GM23338 (cell line): ENCODE data around the gene PACRGL. TPM values are rescaled to one million over a fixed set of nuclear protein-coding genes. Genes with fewer than 3 reads are reported as not detected.
"Not testable (repeated sequence)": the region's sequence is repeated elsewhere in the genome, so short reads cannot be mapped to it uniquely, and the experiment has no call there.

Source experiments
- ATAC-seq: fragments of 200-7000 bp; cut with Tn5 transposase; 3 replicates; pipeline ENCODE4 v1.9.1; 2020
- DNase-seq: peaks from one replicate; pipeline ENCODE4 v3.0.0-alpha.2; 2015; ENCODE audit warnings: low spot score
- H2AFZ ChIP-seq: fragments of 200-600 bp; sonication (generic); 2 replicates; pipeline ENCODE4 v1.8.0; 2016; ENCODE audit warnings: antibody characterized with exemption, mild to moderate bottlenecking, moderate library complexity
- H3F3A ChIP-seq: fragments of 200-600 bp; sonication (generic); replicated peaks from 2 replicates; pipeline ENCODE4 v1.8.0; 2017; ENCODE audit warnings: antibody characterized with exemption, mixed run types, low read depth
- H3K27ac ChIP-seq: fragments of 200-600 bp; sonication (generic); 2 replicates; pipeline ENCODE4 v1.6.1; 2016; ENCODE audit warnings: low read depth
- H3K27me3 ChIP-seq: fragments of 200-600 bp; sonication (generic); 2 replicates; pipeline ENCODE4 v1.8.0; 2016; ENCODE audit warnings: mild to moderate bottlenecking, mixed run types, moderate library complexity; ENCODE audit not compliant: insufficient read depth
- H3K36me3 ChIP-seq: fragments of 200-600 bp; sonication (generic); 2 replicates; pipeline ENCODE4 v1.8.0; 2016; ENCODE audit warnings: mild to moderate bottlenecking; ENCODE audit not compliant: insufficient read depth
- H3K4me1 ChIP-seq: fragments of 200-600 bp; sonication (generic); 2 replicates; pipeline ENCODE4 v1.8.0; 2016; ENCODE audit warnings: mild to moderate bottlenecking, moderate library complexity; ENCODE audit not compliant: insufficient read depth
- H3K4me2 ChIP-seq: fragments of 200-600 bp; sonication (generic); 2 replicates; pipeline ENCODE4 v1.7.1; 2017; ENCODE audit warnings: mixed run types
- H3K4me3 ChIP-seq: fragments of 200-600 bp; sonication (generic); 2 replicates; pipeline ENCODE4 v1.6.1; 2016; ENCODE audit warnings: mixed run types
- H3K79me2 ChIP-seq: fragments of 200-600 bp; sonication (generic); replicated peaks from 2 replicates; pipeline ENCODE4 v1.8.0; 2017; ENCODE audit warnings: mild to moderate bottlenecking; ENCODE audit not compliant: insufficient read depth
- H3K9me2 ChIP-seq: fragments of 200-600 bp; sonication (generic); 2 replicates; pipeline ENCODE4 v1.8.0; 2017; ENCODE audit not compliant: insufficient read depth
- H4K20me1 ChIP-seq: fragments of 200-600 bp; sonication (generic); replicated peaks from 2 replicates; pipeline ENCODE4 v1.8.0; 2017; ENCODE audit warnings: mild to moderate bottlenecking; ENCODE audit not compliant: insufficient read depth
- H3K27ac Mint-ChIP-seq: 2 replicates; pipeline ENCODE4 v1.8.0; 2020; ENCODE audit warnings: inconsistent platforms, mild to moderate bottlenecking, moderate library complexity, mixed read lengths
- H3K27me3 Mint-ChIP-seq: 3 replicates; pipeline ENCODE4 v1.8.0; 2022; ENCODE audit warnings: low read depth, mild to moderate bottlenecking, moderate library complexity, mixed read lengths, inconsistent platforms; ENCODE audit not compliant: insufficient read depth, poor library complexity
- H3K36me3 Mint-ChIP-seq: 3 replicates; pipeline ENCODE4 v1.8.0; 2021; ENCODE audit warnings: low read depth, mild to moderate bottlenecking, inconsistent platforms, moderate library complexity, mixed read lengths
- H3K4me1 Mint-ChIP-seq: 3 replicates; pipeline ENCODE4 v1.8.0; 2020; ENCODE audit warnings: mild to moderate bottlenecking, inconsistent platforms, mixed read lengths
- H3K4me3 Mint-ChIP-seq: 3 replicates; pipeline ENCODE4 v1.8.0; 2021; ENCODE audit warnings: moderate library complexity, mild to moderate bottlenecking, inconsistent platforms, mixed read lengths
- H3K9me3 Mint-ChIP-seq: 3 replicates; pipeline ENCODE4 v1.8.0; 2020; ENCODE audit warnings: moderate library complexity, mild to moderate bottlenecking, inconsistent platforms, mixed read lengths
- CREB1 ChIP-seq: fragments of 250-450 bp; sonication (Bioruptor Pico); IDR thresholded peaks from 2 replicates; pipeline ENCODE4 v1.5.0; 2020; ENCODE audit warnings: low read depth, mild to moderate bottlenecking, moderate library complexity
- CTCF ChIP-seq, 2 experiments: fragments of 200-600 bp in 1 of 2; sonication (generic) in 1 of 2; conservative IDR thresholded peaks; 2 replicates each; pipeline versions ENCODE4 v1.5.1 to v1.6.1; 2016 to 2017; ENCODE audit warnings: antibody characterized with exemption in 2 of 2, low read depth in 2 of 2, mild to moderate bottlenecking in 2 of 2, moderate library complexity in 1 of 2
- ETS1 ChIP-seq: IDR thresholded peaks from 2 replicates; pipeline ENCODE4 v1.6.1; 2016; ENCODE audit warnings: antibody characterized with exemption
- EZH2 ChIP-seq: fragments of 200-600 bp; sonication (generic); IDR thresholded peaks from one replicate; pipeline ENCODE4 v1.8.0; 2017; ENCODE audit warnings: antibody characterized with exemption, mild to moderate bottlenecking, low read depth; ENCODE audit not compliant: unreplicated experiment
- EZH2phosphoT487 ChIP-seq: fragments of 200-600 bp; sonication (generic); IDR thresholded peaks from one replicate; pipeline ENCODE4 v1.8.1; 2018; ENCODE audit warnings: antibody characterized with exemption; ENCODE audit not compliant: unreplicated experiment
- POLR2AphosphoS5 ChIP-seq: IDR thresholded peaks from 2 replicates; pipeline ENCODE4 v1.6.1; 2016; ENCODE audit warnings: antibody characterized with exemption, low read depth
- REST ChIP-seq: IDR thresholded peaks from one replicate; pipeline ENCODE4 v1.6.1; 2018; ENCODE audit warnings: antibody characterized with exemption; ENCODE audit not compliant: unreplicated experiment
- STAT1 ChIP-seq: IDR thresholded peaks from one replicate; pipeline ENCODE4 v1.6.1; 2016; ENCODE audit warnings: antibody characterized with exemption; ENCODE audit not compliant: unreplicated experiment
- ZNF331 ChIP-seq: fragments of 250-450 bp; sonication (Bioruptor Pico); IDR thresholded peaks from 2 replicates; pipeline ENCODE4 v1.5.0; 2020; ENCODE audit warnings: low read depth, mild to moderate bottlenecking, moderate library complexity
- polyA plus RNA-seq: library from polyadenylated mRNA; unstranded; fragments of >200 nt; fragmentation: Nextera tagmentation; extraction: Ambion mirVana; gene quantifications from 2 replicates; pipeline ENCODE4 v1.2.1, GENCODE V29; 2016
- total RNA-seq: library from RNA; depleted of rRNA; stranded (reverse); fragments of >200 nt; shearing (Covaris generic); gene quantifications from 2 replicates; pipeline ENCODE4 v1.2.3, GENCODE V29; 2014

PACRGL gene
- total and polyA plus RNA-seq, 2 experiments from 2014 or later = 4.8 to 15.8 TPM

GRCh38 chr4:20783134-20783533 lies 82.9 kb downstream of the PACRGL start:
- not testable (repeated sequence) for H3K4me3 Mint-ChIP-seq, H3F3A ChIP-seq, H3K27me3 Mint-ChIP-seq, H3K79me2 ChIP-seq, H3K4me1 ChIP-seq, H3K27me3 ChIP-seq, H3K4me3 ChIP-seq, H4K20me1 ChIP-seq, H3K4me2 ChIP-seq, H3K4me1 Mint-ChIP-seq, H2AFZ ChIP-seq, H3K27ac Mint-ChIP-seq, DNase-seq, H3K9me2 ChIP-seq, ATAC-seq, H3K27ac ChIP-seq, H3K36me3 ChIP-seq
- H3K36me3 Mint-ChIP-seq = peaks cover 27% of the 10 kb centered on the region
- H3K9me3 Mint-ChIP-seq = peaks cover 35% of the 10 kb centered on the region

- Mint-ChIP-seq H3K36me3 (peaks cover 5% of the 10 kb centered on the region), H3K9me3 (peaks cover 5% of the 10 kb centered on the region), H3K27me3 (peaks cover 1% of the 10 kb centered on the region), H3K4me3 (no peak overlapping the region), H3K4me1 (peaks cover 3% of the 10 kb centered on the region; the same call in 2 of the 3 replicates), H3K27ac (no peak overlapping the region; the same call in 1 of the 2 replicates)
- Histone ChIP-seq H3K36me3 (no peaks in the 10 kb centered on the region), H2AFZ (no peak overlapping the region), H3K27me3 (no peaks in the 10 kb centered on the region), H3K27ac (no peak overlapping the region), H4K20me1 (no peaks in the 10 kb centered on the region), H3K4me3 (no peak overlapping the region), H3K79me2 (no peaks in the 10 kb centered on the region), H3K9me2 (no peaks in the 10 kb centered on the region), H3K4me1 (peaks cover 3% of the 10 kb centered on the region; the same call in 1 of the 2 replicates), H3K4me2 (no peak overlapping the region), H3F3A (no peaks in the 10 kb centered on the region)
- DNase-seq (no peak), ATAC-seq (no peak)
- TF ChIP-seq REST (no peak), POLR2AphosphoS5 (no peak), ETS1 (no peak), CTCF (conservative IDR thresholded peaks at IDR 0.05; ENCODE audit: low read depth in 2 of 2) (no peak), EZH2phosphoT487 (no peak), CREB1 (CRISPR knock-in tag) (no peak), EZH2 (no peak), STAT1 (no peak), ZNF331 (CRISPR knock-in tag) (no peak)
Measured at GRCh38 chr4:20787940-20788665, 87.8 kb downstream of the PACRGL start.
